ENCODE results near the gene DCHS1. TPM values are rescaled to one million over a fixed set of nuclear protein-coding genes. Genes with fewer than 3 reads are reported as not detected.
"Not testable (repeated sequence)": the region's sequence is repeated elsewhere in the genome, so short reads cannot be mapped to it uniquely, and the experiment has no call there.

DCHS1 gene
- polyA plus RNA-seq, 1 experiment, result 7.3 TPM

DNA sequence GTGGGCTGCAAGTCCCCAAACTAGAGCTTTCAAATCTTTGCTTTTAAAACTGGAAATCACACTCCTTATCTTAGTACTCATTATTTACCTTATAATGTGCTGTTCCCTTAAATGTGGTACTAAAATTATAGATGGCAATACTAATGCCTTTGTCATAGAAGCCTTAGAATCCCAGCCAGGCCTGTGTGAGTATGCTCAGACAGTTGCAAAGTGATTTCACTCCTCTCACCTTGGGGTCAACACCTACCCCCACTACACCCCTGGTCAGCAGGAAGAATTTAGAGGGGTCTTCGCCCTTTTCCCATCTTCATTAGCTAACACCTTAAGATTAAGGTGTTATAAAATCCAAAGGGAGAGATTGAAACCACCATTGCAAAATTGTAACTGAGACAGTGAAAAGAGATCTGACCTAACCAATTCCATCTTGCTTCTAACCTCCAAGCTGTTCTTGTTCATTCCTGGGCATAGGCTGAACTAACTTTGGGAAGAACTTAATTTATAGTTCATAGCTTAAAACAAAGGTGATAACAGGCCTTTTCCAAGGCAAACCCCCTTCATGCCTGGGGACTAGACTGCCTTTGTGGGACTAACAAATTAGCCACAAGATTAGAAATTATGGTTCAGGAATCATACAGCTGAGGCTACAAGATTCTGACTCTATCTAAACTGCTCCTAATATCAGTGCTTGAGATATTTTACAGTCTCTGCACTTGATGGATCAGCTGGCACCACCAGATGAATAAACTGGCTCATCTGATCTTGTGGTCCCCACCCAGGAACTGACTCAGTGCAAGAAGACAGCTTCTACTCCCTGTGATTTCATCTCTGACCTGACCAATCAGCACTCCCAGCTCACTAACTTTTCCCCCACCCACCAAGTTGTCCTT lies 38.0 kb upstream of the DCHS1 start:
- DNase-seq (ENCODE audit: low read depth), result peak; percentile 42
- POLR2A ChIA-PET, result interaction anchor here (0.7 to 1.0 kb wide), 2 partner anchors 82 to 373 kb away, joined by 3 to 7 read pairs; partner anchors contain the start of gene TAF10

DNA sequence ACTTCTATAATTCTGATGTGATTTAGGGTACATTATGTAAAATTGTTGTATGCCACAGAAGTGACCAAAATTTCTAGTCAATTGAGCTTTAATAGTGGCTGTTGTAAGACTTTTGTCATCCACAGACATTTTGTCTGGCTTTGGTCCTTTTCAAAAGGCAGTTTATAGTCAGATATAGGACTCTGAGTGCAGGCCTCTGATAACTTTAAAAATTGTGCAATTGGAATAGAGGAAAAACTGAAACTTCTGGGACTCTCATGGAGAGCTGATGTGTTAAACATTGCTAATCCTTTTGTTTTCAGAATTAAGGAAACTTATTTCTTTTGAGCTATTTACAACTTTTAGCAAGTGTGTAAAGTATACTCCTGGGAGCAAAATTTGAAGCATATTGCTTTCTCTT lies 36.5 kb upstream of the DCHS1 start:
- POLR2A ChIA-PET, result interaction anchor here (0.6 kb wide), 1 partner anchor 1177 kb away, joined by 4 read pairs; no protein-coding TSS in a partner anchor
- Histone ChIP-seq H3K4me3 (ENCODE audit: low read depth, low read length) (no peak overlapping the region), H3K36me3 (ENCODE audit: control insufficient read depth, insufficient read depth, low read length) (no peaks in the 10 kb centered on the region), H3K27me3 (ENCODE audit: control insufficient read depth, insufficient read depth, low read length) (no peaks in the 10 kb centered on the region)
- TF ChIP-seq, protein P1, sequence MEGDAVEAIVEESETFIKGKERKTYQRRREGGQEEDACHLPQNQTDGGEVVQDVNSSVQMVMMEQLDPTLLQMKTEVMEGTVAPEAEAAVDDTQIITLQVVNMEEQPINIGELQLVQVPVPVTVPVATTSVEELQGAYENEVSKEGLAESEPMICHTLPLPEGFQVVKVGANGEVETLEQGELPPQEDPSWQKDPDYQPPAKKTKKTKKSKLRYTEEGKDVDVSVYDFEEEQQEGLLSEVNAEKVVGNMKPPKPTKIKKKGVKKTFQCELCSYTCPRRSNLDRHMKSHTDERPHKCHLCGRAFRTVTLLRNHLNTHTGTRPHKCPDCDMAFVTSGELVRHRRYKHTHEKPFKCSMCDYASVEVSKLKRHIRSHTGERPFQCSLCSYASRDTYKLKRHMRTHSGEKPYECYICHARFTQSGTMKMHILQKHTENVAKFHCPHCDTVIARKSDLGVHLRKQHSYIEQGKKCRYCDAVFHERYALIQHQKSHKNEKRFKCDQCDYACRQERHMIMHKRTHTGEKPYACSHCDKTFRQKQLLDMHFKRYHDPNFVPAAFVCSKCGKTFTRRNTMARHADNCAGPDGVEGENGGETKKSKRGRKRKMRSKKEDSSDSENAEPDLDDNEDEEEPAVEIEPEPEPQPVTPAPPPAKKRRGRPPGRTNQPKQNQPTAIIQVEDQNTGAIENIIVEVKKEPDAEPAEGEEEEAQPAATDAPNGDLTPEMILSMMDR (IDR thresholded peaks at IDR 0.05; ENCODE audit: insufficient read depth, low read depth, low read length), result no peak
- CTCF ChIA-PET, result interaction anchor here (1.3 kb wide), 1 partner anchor 14 kb away, joined by 4 read pairs; no protein-coding TSS in a partner anchor
- DNase-seq (ENCODE audit: low read depth), result no peak

More for the DNA sequence above, 38.0 kb upstream of the DCHS1 start:
- CTCF ChIA-PET, result interaction anchor here (1.6 kb wide), 1 partner anchor 76 kb away, joined by 5 read pairs; no protein-coding TSS in a partner anchor
- TF ChIP-seq, protein P1 (IDR thresholded peaks at IDR 0.05; ENCODE audit: insufficient read depth, low read depth, low read length), result no peak
- H3K27me3 ChIP-seq (ENCODE audit: control insufficient read depth, insufficient read depth, low read length), result no peaks in the 10 kb centered on the region
- H3K36me3 ChIP-seq (ENCODE audit: control insufficient read depth, insufficient read depth, low read length), result no peaks in the 10 kb centered on the region
- no peak overlapping the region for H3K4me3 ChIP-seq (ENCODE audit: low read depth, low read length)

DNA sequence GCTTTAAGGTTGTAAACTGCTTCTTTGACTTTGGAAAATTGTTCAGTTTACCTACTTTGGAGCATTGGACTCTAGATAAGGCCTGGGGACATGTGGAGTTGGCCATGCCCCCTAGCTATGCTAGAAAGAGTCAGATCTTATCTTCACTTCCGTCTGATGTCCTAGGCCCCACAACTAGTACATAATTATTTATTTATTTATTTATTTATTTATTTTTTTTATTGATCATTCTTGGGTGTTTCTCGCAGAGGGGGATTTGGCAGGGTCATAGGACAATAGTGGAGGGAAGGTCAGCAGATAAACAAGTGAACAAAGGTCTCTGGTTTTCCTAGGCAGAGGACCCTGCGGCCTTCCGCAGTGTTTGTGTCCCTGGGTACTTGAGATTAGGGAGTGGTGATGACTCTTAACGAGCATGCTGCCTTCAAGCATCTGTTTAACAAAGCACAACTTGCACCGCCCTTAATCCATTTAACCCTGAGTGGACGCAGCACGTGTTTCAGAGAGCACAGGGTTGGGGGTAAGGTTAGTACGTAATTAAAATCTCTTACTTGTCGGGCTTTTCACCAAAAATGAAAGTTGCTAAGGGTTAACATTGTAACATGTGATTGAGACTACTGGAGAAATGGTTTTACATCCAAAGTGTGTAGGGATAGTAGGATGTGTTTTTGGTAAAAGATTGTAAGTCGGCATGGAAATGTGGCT lies 35.0 kb upstream of the DCHS1 start:
- H3K27me3 ChIP-seq (ENCODE audit: control insufficient read depth, insufficient read depth, low read length); H3K36me3 ChIP-seq (ENCODE audit: control insufficient read depth, insufficient read depth, low read length); CTCF ChIA-PET; POLR2A ChIA-PET; H3K4me3 ChIP-seq (ENCODE audit: low read depth, low read length); DNase-seq (ENCODE audit: low read depth): not testable (repeated sequence)

DNA sequence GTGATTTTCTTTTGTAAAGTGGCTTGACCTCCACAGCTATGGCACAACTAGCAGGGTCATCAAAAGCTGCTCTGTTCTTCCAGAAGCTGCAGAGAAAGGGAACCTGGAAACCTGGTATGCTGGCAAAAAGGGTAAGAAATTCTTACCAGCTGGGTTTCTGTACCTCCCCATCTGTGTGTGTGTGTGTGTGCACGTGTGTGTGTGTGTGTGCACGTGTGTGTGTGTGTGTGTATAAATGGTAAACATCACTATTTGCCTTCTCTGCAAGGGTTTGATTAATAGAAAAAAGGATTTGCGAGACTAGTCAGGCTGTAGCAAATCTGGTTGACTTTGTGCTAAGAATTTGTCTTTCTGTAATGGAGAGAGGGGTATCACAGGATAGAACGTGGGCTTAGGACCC lies 32.3 kb upstream of the DCHS1 start:
- TF ChIP-seq, protein P1 (IDR thresholded peaks at IDR 0.05; ENCODE audit: insufficient read depth, low read depth, low read length), result no peak
- Histone ChIP-seq H3K27me3 (ENCODE audit: control insufficient read depth, insufficient read depth, low read length) (no peaks in the 10 kb centered on the region), H3K4me3 (ENCODE audit: low read depth, low read length) (no peak overlapping the region), H3K36me3 (ENCODE audit: control insufficient read depth, insufficient read depth, low read length) (no peaks in the 10 kb centered on the region)
- DNase-seq (ENCODE audit: low read depth), result no peak
- ChIA-PET CTCF (interaction anchor here (1.5 to 1.9 kb wide), 3 partner anchors 75 to 309 kb away, joined by 3 to 5 read pairs (median 5); partner anchors contain the start of gene TAF10), POLR2A (interaction anchor here (0.6 to 0.7 kb wide), 2 partner anchors 41 to 1308 kb away, joined by 3 to 7 read pairs; no protein-coding TSS in a partner anchor)

DNA sequence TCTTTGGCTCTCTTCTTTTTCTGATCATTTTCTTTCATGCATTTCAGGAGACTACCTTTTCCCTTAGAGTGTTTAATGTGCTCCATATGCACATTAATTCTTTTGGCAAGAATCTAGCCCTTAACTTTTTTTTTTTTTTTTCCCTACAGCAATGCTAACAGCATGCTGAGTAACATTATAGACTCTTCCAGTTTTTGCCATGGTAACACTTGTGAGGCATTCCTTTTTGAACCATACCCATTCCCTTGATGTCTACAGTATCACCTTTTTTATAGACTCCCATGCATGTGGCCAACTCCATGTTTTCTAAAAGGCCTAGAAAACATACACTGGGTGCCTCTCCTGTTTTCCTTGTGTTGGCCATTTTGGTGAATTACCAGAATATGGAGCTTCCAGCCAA lies 30.4 kb upstream of the DCHS1 start:
- Histone ChIP-seq H3K4me3 (ENCODE audit: low read depth, low read length) (no peak overlapping the region), H3K36me3 (ENCODE audit: control insufficient read depth, insufficient read depth, low read length) (no peaks in the 10 kb centered on the region), H3K27me3 (ENCODE audit: control insufficient read depth, insufficient read depth, low read length) (no peaks in the 10 kb centered on the region)
- ChIA-PET POLR2A (no interaction called here), CTCF (interaction anchor here (1.9 kb wide), 1 partner anchor 155 kb away, joined by 5 read pairs; no protein-coding TSS in a partner anchor)
- DNase-seq (ENCODE audit: low read depth), result no peak
- TF ChIP-seq, protein P1 (IDR thresholded peaks at IDR 0.05; ENCODE audit: insufficient read depth, low read depth, low read length), result no peak

DNA sequence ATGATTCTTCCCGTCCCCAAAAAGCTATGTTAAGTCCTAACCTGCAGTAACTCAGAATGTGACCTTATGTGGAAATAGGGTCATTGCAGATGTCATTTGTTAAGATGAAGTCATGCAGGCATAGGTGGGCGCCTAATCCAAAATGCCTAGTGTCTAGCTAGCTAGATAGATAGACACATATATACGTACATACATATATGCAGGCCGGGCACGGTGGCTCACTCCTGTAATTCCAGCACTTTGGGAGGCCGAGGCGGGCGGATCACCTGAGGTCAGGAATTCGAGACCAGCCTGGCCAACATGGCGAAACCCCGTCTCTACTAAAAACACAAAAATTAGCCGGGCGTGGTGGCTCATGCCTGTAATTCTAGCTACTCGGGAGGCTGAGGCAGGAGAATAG lies 28.5 kb upstream of the DCHS1 start:
- POLR2A ChIA-PET; H3K36me3 ChIP-seq (ENCODE audit: control insufficient read depth, insufficient read depth, low read length): not testable (repeated sequence)

More for the DNA sequence above, 28.5 kb upstream of the DCHS1 start:
- not testable (repeated sequence) for DNase-seq (ENCODE audit: low read depth); H3K27me3 ChIP-seq (ENCODE audit: control insufficient read depth, insufficient read depth, low read length); H3K4me3 ChIP-seq (ENCODE audit: low read depth, low read length)
- CTCF ChIA-PET, result interaction anchor here (0.6 to 3.7 kb wide), 19 partner anchors 10 to 235 kb away, joined by 3 to 24 read pairs (median 5); partner anchors contain the start of genes TAF10 and TPP1

Data from BJ (cell line).